Non-pigmented ciliary epithelial cell (primary cell): ENCODE results near the gene VSTM2A.
A peak's percentile ranks its signal among the peaks of the same experiment; 100 is the strongest.
"Not testable (repeated sequence)": the region's sequence is repeated elsewhere in the genome, so short reads cannot be mapped to it uniquely, and the experiment has no call there.

Experiments used
- DNase-seq: peaks from one replicate; pipeline ENCODE4 v3.0.0-alpha.2; 2010; ENCODE audit warnings: low read depth

The VSTM2A gene, protein sequence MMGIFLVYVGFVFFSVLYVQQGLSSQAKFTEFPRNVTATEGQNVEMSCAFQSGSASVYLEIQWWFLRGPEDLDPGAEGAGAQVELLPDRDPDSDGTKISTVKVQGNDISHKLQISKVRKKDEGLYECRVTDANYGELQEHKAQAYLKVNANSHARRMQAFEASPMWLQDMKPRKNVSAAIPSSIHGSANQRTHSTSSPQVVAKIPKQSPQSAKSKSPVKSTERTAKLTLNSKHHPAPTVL

DNA sequence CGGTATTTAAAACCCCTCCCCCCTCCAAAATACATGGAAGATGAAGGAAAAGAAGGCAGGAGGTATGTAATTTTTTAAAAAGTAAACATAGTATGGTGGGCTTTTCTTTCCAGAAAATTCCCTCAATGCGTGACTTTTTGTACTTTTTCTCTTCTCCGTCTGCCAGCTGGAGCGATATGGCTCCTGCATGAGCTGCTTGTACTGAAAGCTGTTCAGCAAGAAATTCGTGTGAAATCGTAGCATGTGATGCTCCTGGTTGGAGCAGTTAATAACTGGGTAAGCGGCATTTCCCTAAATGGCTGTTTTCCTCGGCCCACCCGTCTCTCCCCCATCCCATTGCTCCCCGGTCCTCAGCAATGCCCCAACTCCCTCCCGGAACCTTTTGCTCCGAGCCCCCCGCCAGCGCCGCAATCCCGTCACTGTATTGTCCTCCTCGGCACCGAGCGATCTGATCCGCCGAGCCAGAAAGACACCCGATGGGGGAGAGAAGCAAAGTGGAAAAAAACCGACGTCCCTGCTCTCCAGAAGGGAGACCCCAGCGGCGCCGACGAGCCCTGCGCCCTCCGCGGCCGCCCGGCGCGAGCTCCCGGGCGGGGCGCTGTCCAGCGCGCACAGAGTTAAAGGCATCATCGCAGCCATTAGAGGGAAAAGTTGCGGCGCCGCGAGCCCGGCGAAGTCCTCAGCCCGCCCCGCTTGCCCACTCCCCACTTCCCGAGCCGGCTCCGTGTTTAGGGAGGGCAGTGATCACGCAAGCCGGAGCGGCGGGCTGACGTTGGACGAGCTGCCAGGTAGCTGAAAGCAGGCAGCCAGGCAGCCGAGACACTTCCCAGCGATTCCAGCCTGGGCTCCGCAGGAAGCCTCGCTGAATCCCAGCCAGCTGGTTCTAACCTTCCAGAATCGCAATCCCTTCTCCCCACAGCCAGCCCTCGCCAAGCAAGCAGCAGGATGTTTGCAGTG is at the start of gene VSTM2A:
TSS of gene VSTM2A (plus strand) at position 707 of the 957 bp plus-strand sequence. CDS start 356 bp downstream, outside the sequence.
- DNase-seq = no peak

DNA sequence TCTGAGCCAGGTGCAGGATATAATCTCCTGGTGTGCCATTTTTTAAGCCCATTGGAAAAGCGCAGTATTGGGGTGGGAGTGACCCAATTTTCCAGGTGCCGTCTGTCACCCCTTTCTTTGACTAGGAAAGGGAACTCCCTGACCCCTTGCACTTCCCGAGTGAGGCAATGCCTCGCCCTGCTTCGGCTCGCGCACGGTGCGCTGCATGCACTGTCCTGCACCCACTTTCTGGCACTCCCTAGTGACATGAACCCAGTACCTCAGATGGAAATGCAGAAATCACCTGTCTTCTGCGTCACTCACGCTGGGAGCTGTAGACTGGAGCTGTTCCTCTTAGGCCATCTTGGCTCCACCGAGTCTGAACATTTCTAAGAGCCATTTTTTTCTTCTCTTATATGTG is 37.6 kb upstream of the VSTM2A start:
- DNase-seq = not testable (repeated sequence)

- DNase-seq = no peak
Measured at GRCh38 chr7:54529568-54529967, 12.6 kb upstream of the VSTM2A start.

DNA sequence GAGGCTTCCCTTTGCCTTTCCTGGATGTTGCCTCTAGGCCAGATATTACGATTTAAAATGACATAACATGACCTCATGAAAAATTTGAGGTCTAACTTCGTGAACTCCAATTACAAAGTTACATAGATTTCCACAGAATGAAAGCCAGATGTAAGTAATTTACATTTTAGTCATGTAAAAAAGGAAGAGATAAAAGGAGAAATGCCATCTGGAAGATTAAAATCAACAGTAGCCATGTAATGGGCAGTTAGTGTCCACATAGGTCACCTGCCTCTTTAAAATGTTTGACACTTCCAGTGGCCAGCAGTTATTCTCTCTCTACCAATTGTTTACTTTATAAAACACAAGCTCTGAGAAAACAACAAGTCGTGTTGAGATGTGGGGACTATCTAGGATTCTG is 4.1 kb upstream of the VSTM2A start:
- no peak for DNase-seq

- peak; percentile 9 for DNase-seq
Measured at GRCh38 chr7:54543051-54543488, 895 bp downstream of the VSTM2A start.

DNA sequence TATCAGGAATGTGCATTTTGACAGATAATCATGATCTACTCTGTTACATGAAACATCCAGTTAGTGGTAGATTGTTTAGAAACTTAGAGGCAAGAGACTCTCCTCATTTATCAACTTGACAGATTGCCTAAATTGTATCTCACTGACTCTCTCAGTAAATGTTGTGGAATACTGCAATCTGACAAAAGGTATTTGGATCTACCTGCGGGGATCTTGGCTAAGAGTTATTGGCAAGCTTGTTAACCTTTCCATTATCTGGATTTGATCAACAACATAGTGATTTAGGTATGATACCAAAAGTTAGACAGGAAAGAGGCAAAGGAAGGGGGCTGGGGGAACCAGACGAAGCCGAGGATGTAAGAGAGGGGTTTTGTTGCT is 2.0 kb downstream of the VSTM2A start:
- DNase-seq = no peak

DNA sequence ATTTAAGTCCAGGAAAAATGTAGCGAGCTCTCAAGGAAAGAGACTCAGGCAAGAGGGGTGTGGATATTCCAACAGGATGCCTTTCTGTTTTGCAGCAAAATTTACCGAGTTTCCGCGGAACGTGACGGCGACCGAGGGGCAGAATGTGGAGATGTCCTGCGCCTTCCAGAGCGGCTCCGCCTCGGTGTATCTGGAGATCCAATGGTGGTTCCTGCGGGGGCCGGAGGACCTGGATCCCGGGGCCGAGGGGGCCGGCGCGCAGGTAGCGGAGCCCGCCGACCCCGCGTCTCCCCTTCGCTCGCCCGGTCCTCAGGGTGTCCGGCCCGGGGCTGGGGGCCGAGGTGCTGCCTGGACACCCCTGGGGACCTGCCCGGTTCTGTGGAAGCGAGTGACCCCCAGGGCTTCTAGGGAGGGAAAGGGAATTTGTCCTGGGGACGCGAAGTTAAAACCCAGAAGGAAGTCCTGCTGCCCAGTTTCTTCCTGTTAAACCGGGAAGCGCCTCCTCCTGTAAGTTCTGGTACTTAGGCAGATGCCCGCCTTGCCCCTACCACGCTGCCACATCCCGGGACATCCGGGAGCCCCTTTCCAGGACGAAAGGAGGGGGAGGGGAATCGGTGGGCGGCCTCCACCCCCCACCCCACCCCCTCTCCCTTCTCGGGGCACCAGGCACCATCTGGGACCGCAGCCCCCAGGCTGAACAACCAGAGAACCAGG is 2.5 kb downstream of the VSTM2A start:
- no peak for DNase-seq

- DNase-seq = no peak
Measured at GRCh38 chr7:54545241-54545563, 3.0 kb downstream of the VSTM2A start.

DNA sequence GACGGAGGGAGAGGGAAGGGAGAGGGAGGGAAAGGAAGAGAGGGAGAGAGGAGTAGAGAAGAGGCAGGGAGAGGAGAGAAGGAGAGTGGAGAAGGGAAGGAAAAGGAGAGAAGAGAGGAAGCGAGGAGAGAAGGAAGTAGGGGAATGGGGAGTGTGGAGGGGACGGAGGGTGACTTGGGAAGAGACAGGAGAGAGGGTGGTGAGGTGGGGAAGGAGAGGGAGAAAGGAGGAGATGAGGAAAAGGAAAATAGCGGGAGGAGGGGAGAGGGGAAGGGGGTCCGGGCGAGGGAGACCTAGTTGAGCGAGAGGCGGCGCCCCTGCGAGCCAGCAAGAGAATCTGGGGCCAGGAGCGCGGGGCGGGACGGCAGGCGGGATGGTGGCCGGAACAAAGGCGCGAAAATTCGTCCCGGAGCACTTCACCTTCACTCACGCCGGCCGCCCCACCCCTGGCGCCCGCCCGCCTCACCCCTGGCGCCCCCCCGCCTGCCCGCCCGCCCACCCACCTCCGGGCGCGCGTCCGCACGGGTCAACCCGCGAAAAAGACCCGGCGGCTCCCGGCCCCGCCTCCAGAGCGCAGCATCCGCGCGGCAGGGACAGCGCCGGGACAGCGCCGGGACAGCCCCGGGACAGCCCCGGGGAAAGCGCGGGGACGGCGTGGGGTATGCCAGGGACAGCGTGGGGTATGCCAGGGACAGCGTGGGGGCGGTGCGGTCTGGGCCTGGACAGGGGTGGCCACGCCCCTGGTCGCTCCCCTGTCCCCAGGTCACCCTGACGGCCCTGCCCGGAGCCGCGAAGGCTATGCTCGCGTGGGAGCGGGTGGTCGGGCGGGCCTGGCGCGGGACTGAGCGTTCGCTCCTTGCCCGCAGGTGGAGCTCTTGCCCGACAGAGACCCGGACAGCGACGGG is 4.2 kb downstream of the VSTM2A start:
- DNase-seq = no peak

DNA sequence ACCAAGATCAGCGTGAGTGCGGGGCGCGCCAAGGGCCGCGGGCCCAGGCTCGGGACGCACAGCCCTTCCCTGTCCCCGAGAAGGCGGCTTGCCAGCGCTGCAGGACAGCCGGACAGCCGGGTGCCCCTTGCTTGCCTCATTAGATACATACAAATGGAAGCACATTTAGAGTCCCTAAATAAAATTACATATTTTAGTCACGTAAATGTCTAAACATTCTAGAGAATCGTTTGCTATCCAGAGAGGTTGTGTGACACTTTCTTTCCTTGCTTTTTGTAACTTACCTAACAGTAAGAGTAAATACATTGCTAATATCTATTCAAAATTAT is 4.8 kb downstream of the VSTM2A start:
- no peak for DNase-seq

- DNase-seq = no peak
Measured at GRCh38 chr7:54550471-54550870, 8.3 kb downstream of the VSTM2A start.

DNA sequence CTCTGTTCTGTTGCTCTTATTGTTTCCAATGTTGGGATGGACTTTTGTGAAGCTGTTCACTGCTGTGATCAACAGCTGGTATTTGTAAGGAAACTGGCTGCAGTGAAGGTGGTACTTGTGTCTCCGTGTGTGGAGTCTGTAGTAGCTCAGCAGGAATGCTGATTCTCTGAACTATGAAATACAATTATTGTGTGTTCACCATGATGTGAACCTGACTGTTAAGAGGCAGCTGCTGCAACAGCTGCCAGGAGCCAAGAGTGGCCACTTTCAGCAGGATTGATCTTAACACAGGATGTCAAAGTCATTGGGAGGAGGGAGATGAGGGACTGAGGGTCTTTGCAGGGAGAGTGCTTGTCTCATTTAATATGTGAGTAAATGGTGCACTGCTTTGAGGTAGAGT is 13.9 kb downstream of the VSTM2A start:
- no peak for DNase-seq

- DNase-seq = no peak
Measured at GRCh38 chr7:54559401-54559800, 17.2 kb downstream of the VSTM2A start.

- no peak for DNase-seq
Measured at GRCh38 chr7:54560198-54560597, 18.0 kb downstream of the VSTM2A start.

DNA sequence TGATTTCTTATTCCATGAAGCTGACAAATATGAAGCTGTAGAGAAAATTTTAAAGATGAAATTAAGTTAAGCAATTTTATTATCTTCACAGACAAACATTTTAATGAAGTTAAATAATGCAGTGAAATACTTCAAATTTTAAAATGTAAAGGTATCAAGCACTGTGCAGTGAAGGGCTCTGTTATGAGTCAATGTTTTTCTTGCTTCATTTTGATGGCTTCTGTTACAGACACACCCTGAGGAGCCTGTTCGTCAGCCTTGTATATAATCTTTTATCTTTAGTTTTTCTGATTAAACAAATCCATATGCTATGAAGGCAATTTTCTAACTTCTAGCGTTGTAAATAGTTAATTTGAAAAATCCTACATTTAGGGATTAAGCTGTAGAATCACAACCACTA is 18.5 kb downstream of the VSTM2A start:
- DNase-seq = no peak

- DNase-seq = no peak
Measured at GRCh38 chr7:54563329-54563916, 21.2 kb downstream of the VSTM2A start.

- DNase-seq = no peak
Measured at GRCh38 chr7:54565432-54565831, 23.3 kb downstream of the VSTM2A start.

- peak; percentile 6 for DNase-seq
Measured at GRCh38 chr7:54581511-54581910, 39.3 kb downstream of the VSTM2A start.

GRCh38 chr7:54591404-54592386 is 49.5 kb downstream of the VSTM2A start:
- DNase-seq = no peak

DNA sequence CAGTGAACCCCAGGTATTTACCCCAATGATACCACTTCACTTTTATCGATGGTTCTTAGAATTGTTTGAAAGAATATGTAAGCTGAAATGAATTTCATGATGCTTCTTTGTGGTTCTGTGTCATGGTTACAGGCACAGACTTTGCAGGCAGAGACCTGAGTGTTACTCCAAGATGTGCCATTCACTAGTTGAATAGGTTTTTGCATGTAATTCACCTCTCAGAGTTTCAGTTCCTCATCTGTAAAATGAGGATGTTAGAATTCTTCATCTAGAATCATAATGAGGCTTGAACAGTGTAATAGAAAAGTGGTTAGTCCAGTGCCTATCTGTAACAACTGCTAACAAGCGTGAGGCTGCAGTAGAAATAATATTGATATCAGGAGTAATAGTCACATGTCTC is 54.6 kb downstream of the VSTM2A start:
- DNase-seq = no peak
